Measurements from ENCODE around the gene RAD51B. TPM values are rescaled to one million over a fixed set of nuclear protein-coding genes. Genes with fewer than 3 reads are reported as not detected.
"Not testable (repeated sequence)": the region's sequence is repeated elsewhere in the genome, so short reads cannot be mapped to it uniquely, and the experiment has no call there.

Gene RAD51B
- total and polyA plus RNA-seq, 4 donors, result 2.5 to 95.0 (median 9.6) TPM

GRCh38 chr14:67815573-67816225, 3.9 kb upstream of the RAD51B start:
- 8 to 9% methylated on average over 14 of the region's 14 CpGs for WGBS, 2 donors
- H3K27ac ChIP-seq (ENCODE audit: low read depth in 1 of 2, low read length in 1 of 2), result peak overlapping the region; percentile 13 to 35
- TF ChIP-seq CTCF (IDR thresholded peaks at IDR 0.05; ENCODE audit: control extremely low read depth, extremely low read depth), result no peak

GRCh38 chr14:67816326-67817002, 3.1 kb upstream of the RAD51B start, which contains the start of gene ZFYVE26:
ZFYVE26 (minus strand) TSS chr14:67816590; CDS start chr14:67815963, 627 bp downstream.
- peak within 1 kb of the TSS; percentile 90 for H3K4me3 ChIP-seq
- no peak for TF ChIP-seq CTCF (IDR thresholded peaks at IDR 0.05; ENCODE audit: control extremely low read depth, extremely low read depth)
- peak within 1 kb of the TSS; percentile 1 to 69 for H3K9ac ChIP-seq (ENCODE audit: insufficient read depth in 1 of 2, low read length in 2 of 2)
- DNase-seq, result peak; percentile 95 to 98 (median 98)
- H3K36me3 ChIP-seq (ENCODE audit: control insufficient read depth in 4 of 4, insufficient read depth in 4 of 4, low read length in 4 of 4), result peaks cover 0 to 3% (median 0%) of the 10 kb centered on the region in 4 donors
- ATAC-seq (ENCODE audit: insufficient read depth, low FRiP score), result peak; percentile 88
- no peaks in the 10 kb centered on the region for H3K27me3 ChIP-seq (ENCODE audit: control insufficient read depth in 3 of 3, insufficient read depth in 3 of 3, low read length in 2 of 3)
- peaks cover 4 to 23% (median 11%) of the 10 kb centered on the region in 5 donors for H3K4me1 ChIP-seq (ENCODE audit: control insufficient read depth in 5 of 5, insufficient read depth in 5 of 5, low read length in 5 of 5)
- peak within 1 kb of the TSS; percentile 68 to 89 for H3K27ac ChIP-seq (ENCODE audit: low read depth in 1 of 2, low read length in 1 of 2)
- 0% methylated on average over 26 of the region's 26 CpGs for WGBS, 2 donors
- no peaks in the 10 kb centered on the region for H3K9me3 ChIP-seq (ENCODE audit: control insufficient read depth in 4 of 4, insufficient read depth in 3 of 4, low read length in 3 of 4)

More at GRCh38 chr14:67815573-67816225, 3.9 kb upstream of the RAD51B start:
- Histone ChIP-seq H3K36me3 (ENCODE audit: control insufficient read depth in 4 of 4, insufficient read depth in 4 of 4, low read length in 4 of 4) (peaks cover 0 to 6% (median 3%) of the 10 kb centered on the region in 4 donors), H3K4me3 (peak overlapping the region; percentile 90), H3K27me3 (ENCODE audit: control insufficient read depth in 3 of 3, insufficient read depth in 3 of 3, low read length in 2 of 3) (no peaks in the 10 kb centered on the region), H3K4me1 (ENCODE audit: control insufficient read depth in 5 of 5, insufficient read depth in 5 of 5, low read length in 5 of 5) (peaks cover 4 to 19% (median 11%) of the 10 kb centered on the region in 5 donors), H3K9ac (ENCODE audit: insufficient read depth in 1 of 2, low read length in 2 of 2) (peak overlapping the region in 1 of 2 donors; percentile 69), H3K9me3 (ENCODE audit: control insufficient read depth in 4 of 4, insufficient read depth in 3 of 4, low read length in 3 of 4) (no peaks in the 10 kb centered on the region)
- no peak for ATAC-seq (ENCODE audit: insufficient read depth, low FRiP score)
- DNase-seq, result peak in 2 of 3 donors; percentile 35 to 38

GRCh38 chr14:67817750-67818438, 1.7 kb upstream of the RAD51B start:
- Histone ChIP-seq H3K27me3 (ENCODE audit: control insufficient read depth in 3 of 3, insufficient read depth in 3 of 3, low read length in 2 of 3) (no peaks in the 10 kb centered on the region), H3K9ac (ENCODE audit: insufficient read depth in 1 of 2, low read length in 2 of 2) (no peak overlapping the region), H3K36me3 (ENCODE audit: control insufficient read depth in 4 of 4, insufficient read depth in 4 of 4, low read length in 4 of 4) (no peaks in the 10 kb centered on the region), H3K4me1 (ENCODE audit: control insufficient read depth in 5 of 5, insufficient read depth in 5 of 5, low read length in 5 of 5) (peaks cover 4 to 23% (median 11%) of the 10 kb centered on the region in 5 donors), H3K4me3 (no peak overlapping the region), H3K9me3 (ENCODE audit: control insufficient read depth in 4 of 4, insufficient read depth in 3 of 4, low read length in 3 of 4) (no peaks in the 10 kb centered on the region), H3K27ac (ENCODE audit: low read depth in 1 of 2, low read length in 1 of 2) (no peak overlapping the region)
- ATAC-seq (ENCODE audit: insufficient read depth, low FRiP score), result no peak
- no peak for DNase-seq
- WGBS, 2 donors, result 53 to 82% methylated on average over 14 of the region's 14 CpGs
- TF ChIP-seq CTCF (IDR thresholded peaks at IDR 0.05; ENCODE audit: control extremely low read depth, extremely low read depth), result no peak

GRCh38 chr14:67818476-67818875, 1.1 kb upstream of the RAD51B start:
- ATAC-seq (ENCODE audit: insufficient read depth, low FRiP score); H3K4me3 ChIP-seq: not testable (repeated sequence)

More at GRCh38 chr14:67818476-67818875, 1.1 kb upstream of the RAD51B start:
- H3K9me3 ChIP-seq (ENCODE audit: control insufficient read depth in 4 of 4, insufficient read depth in 3 of 4, low read length in 3 of 4); DNase-seq; H3K9ac ChIP-seq (ENCODE audit: insufficient read depth in 1 of 2, low read length in 2 of 2); H3K36me3 ChIP-seq (ENCODE audit: control insufficient read depth in 4 of 4, insufficient read depth in 4 of 4, low read length in 4 of 4); H3K27ac ChIP-seq (ENCODE audit: low read depth in 1 of 2, low read length in 1 of 2); H3K27me3 ChIP-seq (ENCODE audit: control insufficient read depth in 3 of 3, insufficient read depth in 3 of 3, low read length in 2 of 3): not testable (repeated sequence)
- peaks cover 4 to 23% (median 11%) of the 10 kb centered on the region in 5 donors for H3K4me1 ChIP-seq (ENCODE audit: control insufficient read depth in 5 of 5, insufficient read depth in 5 of 5, low read length in 5 of 5)
- WGBS, 2 donors, result 79 to 91% methylated on average over 6 of the region's 6 CpGs
